GM12878 (cell line): Measurements from ENCODE around the gene BRD2. TPM values are rescaled to one million over a fixed set of nuclear protein-coding genes. Genes with fewer than 3 reads are reported as not detected.

Experiments used
- ATAC-seq: fragments of 200-7000 bp; cut with Tn5 transposase; 3 replicates; pipeline ENCODE4 v1.9.1; 2020; ENCODE audit warnings: mild to moderate bottlenecking, moderate library complexity
- BruUV-seq: library from RNA; stranded (reverse); fragments of 400-500 nt; replicated peaks from 2 replicates; lab custom pipeline; 2021; lab: Mats Ljungman, UMichigan
- CTCF ChIA-PET: fragments of 300-600 bp; sonication (Branson Sonifier 250); formaldehyde crosslinking; extraction: SDS; loops from one replicate; lab custom pipeline; 2021; ENCODE audit warnings: inconsistent platforms; lab: Yijun Ruan, JAX
- POLR2A ChIA-PET: fragments of 350-600 bp; formaldehyde crosslinking; extraction: SDS; loops from one replicate; lab custom pipeline; 2021; ENCODE audit warnings: inconsistent platforms; lab: Charles Lee
- RAD21 ChIA-PET: fragments of 300-600 bp; sonication (Branson Sonifier 250); formaldehyde crosslinking; loops from one replicate; lab custom pipeline; 2023; ENCODE audit warnings: antibody characterized with exemption; ENCODE audit not compliant: unreplicated experiment; lab: Charles Lee
- SMC1A ChIA-PET: fragments of 300-600 bp; sonication (Branson Sonifier 250); formaldehyde crosslinking; loops from one replicate; lab custom pipeline; 2023; ENCODE audit not compliant: unreplicated experiment, uncharacterized antibody; lab: Charles Lee
- DNase-seq: peaks from one replicate; pipeline ENCODE4 v3.0.0-alpha.2; 2011; ENCODE audit warnings: low read depth, low spot score
- FAIRE-seq: peaks from 3 replicates; lab custom pipeline; 2011; peaks lifted over from hg19 to GRCh38; lab: Jason Lieb, UNC
- H2AFZ ChIP-seq: 2 replicates; pipeline ENCODE4 v1.6.0; 2011; ENCODE audit warnings: low read depth, low read length, control low read depth; ENCODE audit not compliant: control insufficient read depth
- H3K27ac ChIP-seq: 2 replicates; pipeline ENCODE4 v1.5.1; 2011; ENCODE audit warnings: control low read depth; ENCODE audit not compliant: control insufficient read depth, insufficient read depth
- H3K27me3 ChIP-seq, 2 experiments: replicated peaks in 1 of 2; 2 replicates each; pipeline versions ENCODE4 v1.6.0 to v1.6.1; 2011; ENCODE audit warnings: low read length in 1 of 2; ENCODE audit not compliant: control insufficient read depth in 2 of 2, insufficient read depth in 2 of 2
- H3K36me3 ChIP-seq, 2 experiments: 2 replicates each; pipeline ENCODE4 v1.5.1; 2011; ENCODE audit warnings: low read length in 1 of 2; ENCODE audit not compliant: control insufficient read depth in 2 of 2, insufficient read depth in 2 of 2
- H3K4me1 ChIP-seq: 2 replicates; pipeline ENCODE4 v1.6.1; 2011; ENCODE audit warnings: mild to moderate bottlenecking, low read length, moderate library complexity, mixed read lengths; ENCODE audit not compliant: control insufficient read depth, insufficient read depth
- H3K4me2 ChIP-seq: 2 replicates; pipeline ENCODE4 v1.6.0; 2011; ENCODE audit warnings: control low read depth; ENCODE audit not compliant: control insufficient read depth, insufficient read depth
- H3K4me3 ChIP-seq: fragments of 200-600 bp; sonication (generic); 2 replicates; pipeline ENCODE4 v1.5.1; 2016
- H3K79me2 ChIP-seq: 2 replicates; pipeline ENCODE4 v1.6.0; 2011; ENCODE audit warnings: low read length; ENCODE audit not compliant: control insufficient read depth, insufficient read depth
- H3K9ac ChIP-seq: 2 replicates; pipeline ENCODE4 v1.8.0; 2011; ENCODE audit warnings: low read length, control low read depth, mixed read lengths; ENCODE audit not compliant: control insufficient read depth, insufficient read depth
- H3K9me3 ChIP-seq: replicated peaks from 3 replicates; pipeline ENCODE4 v1.5.1; 2011; ENCODE audit warnings: mild to moderate bottlenecking, low read length; ENCODE audit not compliant: control insufficient read depth, insufficient read depth
- H4K20me1 ChIP-seq: 2 replicates; pipeline ENCODE4 v1.6.0; 2011; ENCODE audit not compliant: control insufficient read depth, insufficient read depth
- CBX5 ChIP-seq: sonication (generic); IDR thresholded peaks from 2 replicates; pipeline ENCODE4 v1.6.1; 2016; ENCODE audit warnings: low read depth, moderate library complexity, mild to moderate bottlenecking, inconsistent platforms
- HDAC6 ChIP-seq: fragments of 200-600 bp; sonication (generic); IDR thresholded peaks from one replicate; pipeline ENCODE4 v1.8.0; 2017; ENCODE audit warnings: antibody characterized with exemption; ENCODE audit not compliant: unreplicated experiment
- MTA2 ChIP-seq: fragments of 450-650 bp; IDR thresholded peaks from 2 replicates; pipeline ENCODE4 v1.6.1; 2016; ENCODE audit warnings: low read depth, mild to moderate bottlenecking, moderate library complexity
- POLR2A ChIP-seq: IDR thresholded peaks from 2 replicates; pipeline ENCODE4 v1.6.1; 2011; ENCODE audit warnings: low read depth, mild to moderate bottlenecking, low read length
- SIN3A ChIP-seq: IDR thresholded peaks from 2 replicates; pipeline ENCODE4 v1.6.1; 2012; ENCODE audit warnings: low read depth, low read length, improper control_type of control experiment
- WGBS: methylation state at CpG from one replicate; pipeline ENCODE4 v1.1.6; 2016; ENCODE audit warnings: low lambda C conversion rate; ENCODE audit not compliant: insufficient replicate concordance, insufficient coverage; ENCODE audit errors: missing lambda C conversion rate; 5-methylcytosine and 5-hydroxymethylcytosine counted together
- in situ Hi-C: fragments of 300-500 bp; cut with MboI; formaldehyde crosslinking; loops from 9 replicates; pipeline ENCODE4 v1.14.3; 2018; ENCODE audit warnings: mixed read lengths
- intact Hi-C: fragments of 100-400 bp; cut with micrococcal nuclease; formaldehyde crosslinking; loops from one replicate; pipeline ENCODE4 v1.14.2; 2022; ENCODE audit not compliant: unreplicated experiment
- polyA plus RNA-seq, 11 experiments: library from polyadenylated mRNA; depleted of rRNA in 4 of 11; unstranded in 6 of 11; stranded (reverse) in 5 of 11; fragments of >200 nt; fragmentation: Nextera tagmentation in 4 of 11; fragmentation: Illumina TruSeq in 1 of 11; extraction: Ambion mirVana in 4 of 11; extraction: Trizol in 1 of 11; gene quantifications; 1 replicate in 1 of 11; 2 replicates in 10 of 11; pipeline versions ENCODE4 v1.2.1 to v1.2.3, GENCODE V29; 2011 to 2016; ENCODE audit warnings: inconsistent platforms in 2 of 11, missing spikeins in 2 of 11, low read depth in 1 of 11
- total RNA-seq, 4 experiments: library from RNA; depleted of rRNA in 3 of 4; stranded (reverse); fragments of >200 nt in 3 of 4; fragmentation: Illumina TruSeq in 1 of 4; extraction: Trizol in 1 of 4; gene quantifications; 2 replicates each; pipeline versions ENCODE4 v1.2.1 to v1.2.3, GENCODE V29; 2013 to 2021
- TF ChIP-seq, protein P1 (sequence below): fragments of 450-650 bp; IDR thresholded peaks from 2 replicates; pipeline ENCODE4 v1.6.1; 2018; ENCODE audit warnings: borderline replicate concordance, mild to moderate bottlenecking; ENCODE audit not compliant: partially characterized antibody
- TF ChIP-seq, protein P2 (sequence below): fragments of 450-650 bp; IDR thresholded peaks from 2 replicates; pipeline ENCODE4 v1.6.1; 2017; ENCODE audit warnings: antibody characterized with exemption, mild to moderate bottlenecking, moderate library complexity
- TF ChIP-seq, protein P3 (sequence below): fragments of 450-650 bp; IDR thresholded peaks from 2 replicates; pipeline ENCODE4 v1.6.1; 2016; ENCODE audit warnings: mild to moderate bottlenecking

BRD2 gene
- total and polyA plus RNA-seq, 10 of the 15 experiments (the other 5 are each of a cell fraction or from before 2014, with no cell fraction given): 32.2 to 239 (median 139) TPM

DNA sequence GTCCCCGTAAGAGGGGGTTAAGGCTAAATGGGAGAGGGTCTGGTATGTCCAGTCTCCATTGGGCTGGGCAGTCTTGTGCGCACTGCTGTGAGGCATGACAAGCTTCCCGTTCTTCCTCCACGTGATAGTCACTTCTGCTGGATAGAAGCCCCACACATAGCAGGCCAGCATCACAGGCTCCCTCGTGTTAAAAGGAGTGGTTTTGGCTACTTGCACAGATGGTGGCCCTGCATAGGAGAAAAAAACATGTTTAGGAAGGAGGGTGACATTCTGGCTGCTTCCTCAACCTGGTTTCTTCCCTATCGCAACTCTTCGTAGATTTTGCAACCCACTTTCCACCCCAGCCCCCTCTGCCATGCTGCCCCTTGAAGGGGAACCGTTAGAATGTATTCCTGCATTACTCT is 31.2 kb upstream of the BRD2 start:
- Histone ChIP-seq H4K20me1 (no peaks in the 10 kb centered on the region), H3K4me2 (peak overlapping the region; percentile 78; the same call in 1 of the 2 replicates), H3K79me2 (peaks cover 43% of the 10 kb centered on the region), H3K9ac (no peak overlapping the region), H2AFZ (no peak overlapping the region), H3K4me1 (peaks cover 15% of the 10 kb centered on the region), H3K27me3 (no peaks in the 10 kb centered on the region), H3K4me3 (peak overlapping the region; percentile 73; the same call in 1 of the 2 replicates), H3K36me3 (peaks cover 21 to 34% of the 10 kb centered on the region in 2 experiments), H3K27ac (no peak overlapping the region), H3K9me3 (no peaks in the 10 kb centered on the region)
- 100% methylated on average over 8 of the region's 8 CpGs for WGBS
- no TSS peak for BruUV-seq
- TF ChIP-seq SIN3A (no peak), CBX5 (no peak), POLR2A (0 out of 2 replicates have a peak, but pooled peaks have one; percentile 18), MTA2 (no peak)
- SMC1A ChIA-PET: interaction anchor here (0.8 to 15.9 kb wide), 4 partner anchors 7 to 69 kb away, joined by 3 to 354 read pairs (median 25); partner anchors contain the start of gene HLA-DMA
- in situ Hi-C loops (no loop called here), intact Hi-C loops (no loop called here)
- POLR2A ChIA-PET: interaction anchor here (1.6 to 10.8 kb wide), 3 partner anchors 17 to 47 kb away, joined by 4 to 270 read pairs (median 183); partner anchors contain the start of genes BRD2 and HLA-DMA
- DNase-seq (no peak), FAIRE-seq (no peak), ATAC-seq (no peak)
- CTCF ChIA-PET: interaction anchor here (1.4 to 15.9 kb wide), 5 partner anchors 16 to 99 kb away, joined by 4 to 532 read pairs (median 7); partner anchors contain the start of genes HLA-DMA and TAP2
- RAD21 ChIA-PET: interaction anchor here (1.3 to 8.6 kb wide), 4 partner anchors 11 to 46 kb away, joined by 3 to 135 read pairs (median 68); partner anchors contain the start of gene HLA-DMA

DNA sequence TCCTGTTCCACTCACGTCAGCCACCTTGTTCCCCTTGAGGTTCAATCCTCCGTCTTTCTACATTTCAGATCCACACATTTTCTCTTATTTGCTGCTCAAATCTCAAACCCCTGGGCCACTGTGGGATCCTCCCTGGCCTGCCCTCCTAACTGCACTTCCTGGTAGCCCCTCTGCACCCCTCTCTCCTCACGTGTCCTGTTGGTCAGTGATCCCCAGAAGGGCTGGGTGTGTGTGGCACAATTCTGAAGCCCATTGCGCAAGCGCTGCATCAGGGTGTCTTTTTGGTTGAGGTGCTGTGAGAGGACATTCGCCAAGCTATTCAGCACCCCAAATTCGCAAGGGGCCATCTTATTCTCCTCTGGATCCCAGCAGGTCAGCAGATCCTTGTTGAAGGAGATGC is 29.9 kb upstream of the BRD2 start:
- ChIA-PET SMC1A (interaction anchor here (0.9 to 15.9 kb wide), 6 partner anchors 13 to 48 kb away, joined by 3 to 354 read pairs (median 9); partner anchors contain the start of gene HLA-DMA), POLR2A (interaction anchor here (0.6 to 10.8 kb wide), 4 partner anchors 16 to 618 kb away, joined by 4 to 270 read pairs (median 103); partner anchors contain the start of genes BRD2 and HLA-DMA), CTCF (interaction anchor here (0.7 to 15.9 kb wide), 6 partner anchors 15 to 553 kb away, joined by 3 to 532 read pairs (median 4); partner anchors contain the start of genes HLA-DMA and TAP2), RAD21 (interaction anchor here (0.7 to 8.6 kb wide), 6 partner anchors 9 to 47 kb away, joined by 3 to 130 read pairs (median 4); partner anchors contain the start of gene HLA-DMA)
- Histone ChIP-seq H3K9ac (peak overlapping the region; percentile 45; the same call in 1 of the 2 replicates), H3K79me2 (peaks cover 48% of the 10 kb centered on the region), H3K4me3 (peak overlapping the region; percentile 73), H3K9me3 (no peaks in the 10 kb centered on the region), H3K4me1 (peaks cover 28% of the 10 kb centered on the region), H2AFZ (no peak overlapping the region), H4K20me1 (no peaks in the 10 kb centered on the region), H3K27me3 (no peaks in the 10 kb centered on the region), H3K36me3 (peaks cover 21 to 34% of the 10 kb centered on the region in 2 experiments), H3K27ac (peak overlapping the region; percentile 38), H3K4me2 (peak overlapping the region; percentile 78)
- DNase-seq: no peak
- in situ Hi-C loops: no loop called here
- BruUV-seq: no TSS peak
- no peak for FAIRE-seq
- ATAC-seq: no peak
- WGBS: 72% methylated on average over 7 of the region's 7 CpGs
- intact Hi-C loops: no loop called here
- TF ChIP-seq, protein P1, sequence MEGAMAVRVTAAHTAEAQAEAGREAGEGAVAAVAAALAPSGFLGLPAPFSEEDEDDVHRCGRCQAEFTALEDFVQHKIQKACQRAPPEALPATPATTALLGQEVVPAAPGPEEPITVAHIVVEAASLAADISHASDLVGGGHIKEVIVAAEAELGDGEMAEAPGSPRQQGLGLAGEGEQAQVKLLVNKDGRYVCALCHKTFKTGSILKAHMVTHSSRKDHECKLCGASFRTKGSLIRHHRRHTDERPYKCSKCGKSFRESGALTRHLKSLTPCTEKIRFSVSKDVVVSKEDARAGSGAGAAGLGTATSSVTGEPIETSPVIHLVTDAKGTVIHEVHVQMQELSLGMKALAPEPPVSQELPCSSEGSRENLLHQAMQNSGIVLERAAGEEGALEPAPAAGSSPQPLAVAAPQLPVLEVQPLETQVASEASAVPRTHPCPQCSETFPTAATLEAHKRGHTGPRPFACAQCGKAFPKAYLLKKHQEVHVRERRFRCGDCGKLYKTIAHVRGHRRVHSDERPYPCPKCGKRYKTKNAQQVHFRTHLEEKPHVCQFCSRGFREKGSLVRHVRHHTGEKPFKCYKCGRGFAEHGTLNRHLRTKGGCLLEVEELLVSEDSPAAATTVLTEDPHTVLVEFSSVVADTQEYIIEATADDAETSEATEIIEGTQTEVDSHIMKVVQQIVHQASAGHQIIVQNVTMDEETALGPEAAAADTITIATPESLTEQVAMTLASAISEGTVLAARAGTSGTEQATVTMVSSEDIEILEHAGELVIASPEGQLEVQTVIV: no peak
- TF ChIP-seq, protein P2, sequence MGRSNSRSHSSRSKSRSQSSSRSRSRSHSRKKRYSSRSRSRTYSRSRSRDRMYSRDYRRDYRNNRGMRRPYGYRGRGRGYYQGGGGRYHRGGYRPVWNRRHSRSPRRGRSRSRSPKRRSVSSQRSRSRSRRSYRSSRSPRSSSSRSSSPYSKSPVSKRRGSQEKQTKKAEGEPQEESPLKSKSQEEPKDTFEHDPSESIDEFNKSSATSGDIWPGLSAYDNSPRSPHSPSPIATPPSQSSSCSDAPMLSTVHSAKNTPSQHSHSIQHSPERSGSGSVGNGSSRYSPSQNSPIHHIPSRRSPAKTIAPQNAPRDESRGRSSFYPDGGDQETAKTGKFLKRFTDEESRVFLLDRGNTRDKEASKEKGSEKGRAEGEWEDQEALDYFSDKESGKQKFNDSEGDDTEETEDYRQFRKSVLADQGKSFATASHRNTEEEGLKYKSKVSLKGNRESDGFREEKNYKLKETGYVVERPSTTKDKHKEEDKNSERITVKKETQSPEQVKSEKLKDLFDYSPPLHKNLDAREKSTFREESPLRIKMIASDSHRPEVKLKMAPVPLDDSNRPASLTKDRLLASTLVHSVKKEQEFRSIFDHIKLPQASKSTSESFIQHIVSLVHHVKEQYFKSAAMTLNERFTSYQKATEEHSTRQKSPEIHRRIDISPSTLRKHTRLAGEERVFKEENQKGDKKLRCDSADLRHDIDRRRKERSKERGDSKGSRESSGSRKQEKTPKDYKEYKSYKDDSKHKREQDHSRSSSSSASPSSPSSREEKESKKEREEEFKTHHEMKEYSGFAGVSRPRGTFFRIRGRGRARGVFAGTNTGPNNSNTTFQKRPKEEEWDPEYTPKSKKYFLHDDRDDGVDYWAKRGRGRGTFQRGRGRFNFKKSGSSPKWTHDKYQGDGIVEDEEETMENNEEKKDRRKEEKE: no peak
- TF ChIP-seq, protein P3, sequence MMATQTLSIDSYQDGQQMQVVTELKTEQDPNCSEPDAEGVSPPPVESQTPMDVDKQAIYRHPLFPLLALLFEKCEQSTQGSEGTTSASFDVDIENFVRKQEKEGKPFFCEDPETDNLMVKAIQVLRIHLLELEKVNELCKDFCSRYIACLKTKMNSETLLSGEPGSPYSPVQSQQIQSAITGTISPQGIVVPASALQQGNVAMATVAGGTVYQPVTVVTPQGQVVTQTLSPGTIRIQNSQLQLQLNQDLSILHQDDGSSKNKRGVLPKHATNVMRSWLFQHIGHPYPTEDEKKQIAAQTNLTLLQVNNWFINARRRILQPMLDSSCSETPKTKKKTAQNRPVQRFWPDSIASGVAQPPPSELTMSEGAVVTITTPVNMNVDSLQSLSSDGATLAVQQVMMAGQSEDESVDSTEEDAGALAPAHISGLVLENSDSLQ: no peak
- no peak for TF ChIP-seq HDAC6
